Measurements from ENCODE around the gene DCTN3. TPM values are rescaled to one million over a fixed set of nuclear protein-coding genes. Genes with fewer than 3 reads are reported as not detected.
A peak's percentile ranks its signal among the peaks of the same experiment; 100 is the strongest.

Gene DCTN3
- total RNA-seq, 2 experiments from 2014 or later, result 81.5 to 84.4 TPM

- ChIA-PET POLR2A (interaction anchor here (1.2 to 2.3 kb wide), 4 partner anchors 9 to 18 kb away, joined by 3 to 11 read pairs (median 4); partner anchors contain the start of genes GALT, RPP25L and SIGMAR1), CTCF (interaction anchor here (0.8 to 2.6 kb wide), 3 partner anchors 18 to 25 kb away, joined by 3 to 6 read pairs (median 5); partner anchors contain the start of gene GALT)
- DNase-seq (peak in 10 of 14 experiments; percentile 19 to 77 (median 40)), ATAC-seq (ENCODE audit: poor library complexity) (peak; percentile 93)
- H3K36me3 ChIP-seq (ENCODE audit: insufficient read depth, low read length), result no peaks in the 10 kb centered on the region
- H3K4me3 ChIP-seq (ENCODE audit: low read length), result peak within 1 kb of the TSS; percentile 35
- H3K4me1 ChIP-seq (ENCODE audit: insufficient read depth, low read length), result peaks cover 29% of the 10 kb centered on the region
- Mint-ChIP-seq H3K9me3 (no peaks in the 10 kb centered on the region), H3K36me3 (ENCODE audit: low read depth) (no peaks in the 10 kb centered on the region), H3K4me3 (peak within 1 kb of the TSS; percentile 81), H3K27ac (no peak within 1 kb of the TSS), H3K4me1 (ENCODE audit: low read depth) (peaks cover 27% of the 10 kb centered on the region), H3K27me3 (peaks cover 64% of the 10 kb centered on the region)
- TF ChIP-seq CTCF (IDR thresholded peaks at IDR 0.05), result no peak
- peaks cover 0 to 16% of the 10 kb centered on the region in 2 experiments for H3K9me3 ChIP-seq (ENCODE audit: control insufficient read depth in 1 of 2, insufficient read depth in 1 of 2, low read length in 2 of 2)
- H3K27me3 ChIP-seq (ENCODE audit: control insufficient read depth in 1 of 2, insufficient read depth in 2 of 2, low read length in 2 of 2), result peaks cover 53 to 55% of the 10 kb centered on the region in 2 experiments
- no peak within 1 kb of the TSS for H3K27ac ChIP-seq (ENCODE audit: low read depth in 1 of 2, low read length in 2 of 2)
- intact Hi-C loops (cut with DNase I, micrococcal nuclease), result no loop called here
Measured at GRCh38 chr9:34628656-34629490, 8.6 kb upstream of the DCTN3 start, which contains the start of gene ARID3C. Gene ARID3C, minus strand, starts transcription at chr9:34629066. Its CDS starts 1,052 bp downstream, at chr9:34628014.

- intact Hi-C loops (cut with DNase I, micrococcal nuclease), result no loop called here
- Mint-ChIP-seq H3K4me3 (peak overlapping the region; percentile 71), H3K36me3 (ENCODE audit: low read depth) (no peaks in the 10 kb centered on the region), H3K9me3 (no peaks in the 10 kb centered on the region), H3K4me1 (ENCODE audit: low read depth) (peaks cover 29% of the 10 kb centered on the region), H3K27ac (no peak overlapping the region), H3K27me3 (peaks cover 72% of the 10 kb centered on the region)
- Histone ChIP-seq H3K27ac (ENCODE audit: low read depth in 1 of 2, low read length in 2 of 2) (no peak overlapping the region), H3K9me3 (ENCODE audit: control insufficient read depth in 1 of 2, insufficient read depth in 1 of 2, low read length in 2 of 2) (peaks cover 0 to 23% of the 10 kb centered on the region in 2 experiments), H3K4me1 (ENCODE audit: insufficient read depth, low read length) (peaks cover 34% of the 10 kb centered on the region), H3K4me3 (ENCODE audit: low read length) (peak overlapping the region; percentile 34), H3K36me3 (ENCODE audit: insufficient read depth, low read length) (no peaks in the 10 kb centered on the region), H3K27me3 (ENCODE audit: control insufficient read depth in 1 of 2, insufficient read depth in 2 of 2, low read length in 2 of 2) (peaks cover 60 to 62% of the 10 kb centered on the region in 2 experiments)
- POLR2A ChIA-PET, result interaction anchor here (2.3 kb wide), 1 partner anchor 10 kb away, joined by 11 read pairs; the partner anchor contains the start of gene SIGMAR1
- TF ChIP-seq CTCF (IDR thresholded peaks at IDR 0.05), result no peak
- no peak for DNase-seq
- no peak for ATAC-seq (ENCODE audit: poor library complexity)
- CTCF ChIA-PET, result interaction anchor here (1.0 to 2.6 kb wide), 3 partner anchors 12 to 24 kb away, joined by 5 to 6 read pairs (median 5); partner anchors contain the start of gene GALT
Measured at GRCh38 chr9:34627716-34628655, 7.7 kb upstream of the DCTN3 start.

GRCh38 chr9:34625186-34625486, 4.8 kb upstream of the DCTN3 start:
- Histone ChIP-seq H3K4me1 (ENCODE audit: insufficient read depth, low read length) (peaks cover 43% of the 10 kb centered on the region), H3K36me3 (ENCODE audit: insufficient read depth, low read length) (no peaks in the 10 kb centered on the region), H3K27me3 (ENCODE audit: control insufficient read depth in 1 of 2, insufficient read depth in 2 of 2, low read length in 2 of 2) (peaks cover 73 to 76% of the 10 kb centered on the region in 2 experiments), H3K9me3 (ENCODE audit: control insufficient read depth in 1 of 2, insufficient read depth in 1 of 2, low read length in 2 of 2) (peaks cover 0 to 26% of the 10 kb centered on the region in 2 experiments), H3K4me3 (ENCODE audit: low read length) (no peak overlapping the region), H3K27ac (ENCODE audit: low read depth in 1 of 2, low read length in 2 of 2) (no peak overlapping the region)
- Mint-ChIP-seq H3K9me3 (no peaks in the 10 kb centered on the region), H3K27me3 (peaks cover 93% of the 10 kb centered on the region), H3K4me1 (ENCODE audit: low read depth) (peaks cover 34% of the 10 kb centered on the region), H3K36me3 (ENCODE audit: low read depth) (peaks cover 3% of the 10 kb centered on the region), H3K27ac (no peak overlapping the region), H3K4me3 (no peak overlapping the region)
- CTCF ChIA-PET, result interaction anchor here (1.8 to 4.9 kb wide), 2 partner anchors 10 to 21 kb away, joined by 5 to 20 read pairs; no protein-coding TSS in a partner anchor
- intact Hi-C loops (cut with DNase I, micrococcal nuclease), result no loop called here
- POLR2A ChIA-PET, result interaction anchor here (1.2 to 2.0 kb wide), 3 partner anchors 8 to 13 kb away, joined by 3 to 9 read pairs (median 8); partner anchors contain the start of genes RPP25L and SIGMAR1
- ATAC-seq (ENCODE audit: poor library complexity), result no peak
- no peak for TF ChIP-seq CTCF (IDR thresholded peaks at IDR 0.05)
- DNase-seq, result no peak

Measured in CD4-positive, alpha-beta T cell (primary cell).